A549 treated with AZD2906 at 1 μM for 4 hours (cell line): ENCODE data around the gene CNTNAP1. TPM values are rescaled to one million over a fixed set of nuclear protein-coding genes. Genes with fewer than 3 reads are reported as not detected.

Experiments used
- total RNA-seq: library from RNA; stranded (reverse); fragments of 200-300 nt; extraction: Qiagen RNA extraction; gene quantifications from 5 replicates; pipeline ENCODE4 v1.2.3, GENCODE V29; 2022

CNTNAP1 gene
- 4.5 to 5.6 TPM (median 5.0 TPM) in 5 replicates for total RNA-seq

DNA sequence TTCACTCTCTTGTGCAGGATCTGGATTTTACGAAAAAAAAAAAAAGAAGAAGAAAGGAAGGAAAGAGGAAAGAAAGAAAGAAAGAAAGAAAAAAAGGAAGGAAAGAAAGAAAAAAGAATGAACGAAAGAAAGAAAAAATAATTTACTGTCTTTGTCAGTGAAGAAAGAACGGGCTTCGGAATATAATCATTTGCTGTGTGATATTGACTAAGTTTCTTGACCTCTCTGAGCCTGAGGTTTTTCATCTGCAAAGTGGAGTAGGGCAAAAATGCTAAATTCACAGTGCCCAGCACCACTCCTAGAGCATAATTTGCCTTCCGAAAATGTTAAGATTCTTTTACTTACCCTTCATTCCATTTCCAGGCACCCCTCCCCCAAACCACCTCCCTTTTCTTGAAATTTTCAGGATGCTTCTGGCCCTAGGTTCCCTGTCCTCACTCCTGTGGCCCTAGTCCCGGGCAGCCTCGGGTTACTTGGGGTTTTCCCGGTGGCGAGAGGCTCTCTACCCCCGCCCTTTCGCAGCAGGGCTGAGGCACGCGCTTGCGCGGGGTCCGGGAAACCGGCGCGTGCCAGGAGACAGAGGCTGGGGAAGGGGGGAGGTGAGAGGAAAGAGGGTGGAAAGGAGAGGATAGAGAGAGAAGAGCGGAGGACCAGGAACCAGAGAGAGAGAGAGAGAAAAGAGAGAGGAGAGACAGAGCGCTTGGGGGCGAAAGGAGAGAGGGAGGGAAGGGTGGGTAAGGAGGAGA lies at the start of gene CNTNAP1:
Gene CNTNAP1, plus strand, starts transcription at position 556 of the 746 bp plus-strand sequence. CDS start 299 bp downstream, outside the sequence.

DNA sequence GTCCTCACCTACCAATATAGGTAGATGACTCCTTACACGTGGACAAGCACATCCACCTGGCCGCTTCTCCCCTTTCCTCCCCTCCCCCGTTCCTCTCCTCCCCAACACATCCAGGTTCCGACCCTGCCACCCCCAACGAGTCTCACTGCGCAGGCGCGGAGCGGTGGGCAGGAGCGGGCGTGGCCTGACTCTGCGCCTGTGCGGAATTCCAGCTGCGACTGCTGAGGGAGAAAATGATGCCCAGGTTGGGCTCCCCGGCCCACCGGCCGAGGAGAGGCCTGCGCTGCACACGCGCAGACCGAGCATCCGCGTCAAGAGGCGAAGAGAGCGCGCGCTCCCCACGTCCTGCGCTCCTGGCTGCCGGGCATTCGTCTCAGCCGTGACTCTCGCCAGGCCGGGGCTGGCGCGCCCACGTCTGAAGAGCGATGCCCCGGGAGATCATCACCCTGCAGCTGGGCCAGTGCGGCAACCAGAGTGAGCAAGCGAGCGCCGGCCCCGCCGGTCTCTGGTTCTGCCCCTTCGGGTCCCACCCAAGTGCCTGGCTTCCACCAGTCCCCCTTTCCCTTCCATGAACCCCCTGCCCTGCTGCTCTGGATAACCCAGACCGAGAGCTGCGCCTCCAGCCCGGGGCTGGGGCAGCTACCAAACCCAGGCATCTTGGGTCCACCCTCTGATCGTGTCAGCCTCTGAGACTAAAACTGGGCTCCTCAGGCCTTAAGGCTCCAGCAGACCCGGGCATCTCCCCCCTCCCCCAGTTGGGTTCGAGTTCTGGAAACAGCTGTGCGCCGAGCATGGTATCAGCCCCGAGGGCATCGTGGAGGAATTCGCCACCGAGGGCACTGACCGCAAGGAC lies 23.0 kb upstream of the CNTNAP1 start, which contains the start of gene TUBG2:
Gene TUBG2, plus strand, starts transcription at position 206 of the 853 bp plus-strand sequence. Its CDS starts 220 bp downstream, at position 426.

DNA sequence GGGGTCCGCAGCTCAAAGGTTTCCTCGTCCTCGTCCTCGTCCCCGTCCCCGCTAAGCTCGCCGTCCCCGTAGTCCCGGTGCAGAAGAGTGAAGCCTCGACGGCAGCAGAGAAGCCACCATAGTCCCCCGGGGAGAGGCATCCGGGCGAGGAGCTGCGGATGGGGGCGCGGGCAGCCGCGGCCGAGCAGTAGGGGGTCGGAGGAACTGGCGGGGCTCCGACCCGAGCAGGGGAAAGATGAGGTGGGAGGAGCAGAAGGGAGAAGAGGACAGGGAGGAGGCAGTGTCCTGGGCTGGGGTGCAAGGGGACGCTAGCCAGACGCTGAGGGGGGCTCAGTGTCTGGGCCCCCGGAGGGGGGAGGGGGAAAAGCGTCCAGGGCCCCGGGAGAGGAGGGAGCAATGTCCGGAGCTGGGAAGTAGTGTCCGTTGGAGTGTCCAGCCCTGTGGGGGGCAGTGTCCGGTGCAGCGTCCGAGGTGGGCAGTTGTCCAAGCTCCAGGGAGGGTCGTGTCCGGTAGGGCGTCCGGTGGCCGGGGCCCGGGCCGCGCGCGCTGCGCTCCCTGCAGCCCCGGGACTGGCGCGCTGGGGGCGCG lies 5.8 kb upstream of the CNTNAP1 start, which contains the start of gene PLEKHH3:
Gene PLEKHH3, minus strand, starts transcription at position 571 of the 588 bp plus-strand sequence. Its CDS starts 431 bp downstream, at position 140.

DNA sequence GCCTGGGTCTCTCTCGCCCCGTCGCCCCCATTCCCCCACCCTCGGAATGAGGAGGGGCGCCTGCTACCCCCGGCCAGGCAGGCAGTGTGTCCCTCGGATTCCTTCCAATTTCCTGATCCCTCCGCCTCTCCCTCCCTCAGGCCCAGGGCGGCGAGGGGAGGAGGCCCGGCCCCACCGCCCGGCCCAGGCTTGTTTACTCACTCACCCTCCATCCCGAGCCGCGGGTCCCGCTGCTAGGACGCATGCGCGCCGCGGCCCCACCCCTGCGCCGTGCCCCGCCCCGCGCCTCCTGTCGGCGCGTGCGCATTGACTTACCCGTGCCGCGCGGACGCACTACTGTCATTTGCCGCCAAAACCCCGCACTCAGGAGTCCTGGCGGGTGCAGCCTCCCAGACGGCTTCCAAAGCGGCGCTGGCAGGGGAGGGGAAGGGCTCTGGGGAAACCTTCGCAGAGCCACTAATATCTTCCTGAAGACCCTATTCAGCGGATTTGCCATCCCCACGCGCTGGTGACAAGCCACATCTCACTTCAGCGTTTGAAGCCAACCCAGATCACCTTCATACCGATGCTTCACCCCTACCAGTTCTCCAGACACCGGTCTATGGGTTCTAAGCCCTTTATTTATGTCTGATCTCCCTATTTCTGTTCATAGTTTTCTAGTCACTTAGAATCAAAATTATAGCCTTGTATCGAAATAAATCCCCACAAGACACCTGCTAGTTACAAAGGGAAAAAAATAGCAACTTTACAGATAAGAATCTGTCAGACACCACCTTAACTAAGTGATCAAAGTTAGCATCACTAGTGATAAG lies 62.7 kb downstream of the CNTNAP1 start, which contains the start of gene EZH1:
Gene EZH1, minus strand, starts transcription at position 235 of the 812 bp plus-strand sequence. CDS start 16,099 bp downstream, outside the sequence.

Other genes starting within 250 kb of the CNTNAP1 start
- 29.3 to 42.1 TPM (median 36.0 TPM) in 5 replicates for gene ATP6V0A1, start 223.7 kb upstream of the CNTNAP1 start, total RNA-seq
- gene NAGLU, start 146.3 kb upstream of the CNTNAP1 start, total RNA-seq: 34.3 to 48.3 TPM (median 46.9 TPM) in 5 replicates
- 0.95 to 1.8 TPM (median 1.5 TPM) in 5 replicates for gene HSD17B1, start 129.6 kb upstream of the CNTNAP1 start, total RNA-seq
- 103 to 126 TPM (median 118 TPM) in 5 replicates for gene COASY, start 120.4 kb upstream of the CNTNAP1 start, total RNA-seq
- 58.2 to 62.5 TPM (median 61.8 TPM) in 5 replicates for gene MLX, start 115.4 kb upstream of the CNTNAP1 start, total RNA-seq
- gene PSMC3IP, start 104.8 kb upstream of the CNTNAP1 start, total RNA-seq: 30.0 to 33.0 TPM (median 31.6 TPM) in 5 replicates
- gene RETREG3, start 73.2 kb upstream of the CNTNAP1 start, total RNA-seq: 23.5 to 29.0 TPM (median 26.5 TPM) in 5 replicates
- gene TUBG1, start 72.8 kb upstream of the CNTNAP1 start, total RNA-seq: 134 to 147 TPM (median 139 TPM) in 5 replicates
- gene TUBG2, start 23.2 kb upstream of the CNTNAP1 start, total RNA-seq: 15.2 to 22.9 TPM (median 20.9 TPM) in 5 replicates
- gene PLEKHH3, start 5.5 kb upstream of the CNTNAP1 start, total RNA-seq: 9.6 to 17.7 TPM (median 16.1 TPM) in 5 replicates
- 0.25 to 0.35 TPM (median 0.29 TPM) in 5 replicates for gene CCR10, start 688 bp upstream of the CNTNAP1 start, total RNA-seq
- 8.9 to 13.0 TPM (median 11.9 TPM) in 5 replicates for gene EZH1, start 62.5 kb downstream of the CNTNAP1 start, total RNA-seq
- gene RAMP2, start 78.7 kb downstream of the CNTNAP1 start, total RNA-seq: 0.51 to 1.3 TPM (median 1.2 TPM) in 5 replicates
- gene VPS25, start 90.9 kb downstream of the CNTNAP1 start, total RNA-seq: 123 to 126 TPM (median 124 TPM) in 5 replicates
- gene WNK4, start 98.1 kb downstream of the CNTNAP1 start, total RNA-seq: 0.91 to 1.6 TPM (median 1.2 TPM) in 5 replicates
- 112 to 138 TPM (median 133 TPM) in 5 replicates for gene COA3, start 116.2 kb downstream of the CNTNAP1 start, total RNA-seq
- 0.03 to 0.06 TPM (median 0.04 TPM) in 4 of 5 replicates, not detected in the other for gene CNTD1, start 116.3 kb downstream of the CNTNAP1 start, total RNA-seq
- 78.1 to 101 TPM (median 79.7 TPM) in 5 replicates for gene BECN1, start 141.8 kb downstream of the CNTNAP1 start, total RNA-seq
- gene PSME3, start 150.9 kb downstream of the CNTNAP1 start, total RNA-seq: 220 to 295 TPM (median 223 TPM) in 5 replicates
- gene AOC2, start 162.0 kb downstream of the CNTNAP1 start, total RNA-seq: 1.7 to 2.7 TPM (median 1.8 TPM) in 5 replicates
- gene AOC3, start 168.7 kb downstream of the CNTNAP1 start, total RNA-seq: 1.0 to 1.6 TPM (median 1.3 TPM) in 5 replicates
- gene G6PC1, start 218.3 kb downstream of the CNTNAP1 start, total RNA-seq: 0.02 to 0.04 TPM (median 0.03 TPM) in 3 of 5 replicates, not detected in the others